Type B pancreatic cell (in vitro differentiated cells): Measurements from ENCODE around the gene PLA2G2C. TPM values are rescaled to one million over a fixed set of nuclear protein-coding genes. Genes with fewer than 3 reads are reported as not detected.

Experiments
- DNase-seq: peaks from one replicate; pipeline ENCODE4 v3.0.0; 2021; ENCODE audit warnings: mixed read lengths; ENCODE audit not compliant: unreplicated experiment; ENCODE audit errors: extremely low spot score
- H3K27ac Mint-ChIP-seq: 2 replicates; pipeline ENCODE4 v1.8.0; 2021; ENCODE audit warnings: mild to moderate bottlenecking, mixed read lengths
- H3K27me3 Mint-ChIP-seq: 2 replicates; pipeline ENCODE4 v1.8.0; 2021; ENCODE audit warnings: mixed read lengths
- H3K36me3 Mint-ChIP-seq: 2 replicates; pipeline ENCODE4 v1.8.0; 2021; ENCODE audit warnings: mixed read lengths
- H3K4me1 Mint-ChIP-seq: one replicate; pipeline ENCODE4 v1.8.0; 2021; ENCODE audit warnings: mixed read lengths; ENCODE audit not compliant: unreplicated experiment
- H3K4me3 Mint-ChIP-seq: 2 replicates; pipeline ENCODE4 v1.8.0; 2021; ENCODE audit warnings: mild to moderate bottlenecking, mixed read lengths
- H3K9me3 Mint-ChIP-seq: 2 replicates; pipeline ENCODE4 v1.8.0; 2021; ENCODE audit warnings: mixed read lengths
- CTCF ChIP-seq: fragments of 200-600 bp; sonication (generic); conservative IDR thresholded peaks from 2 replicates; pipeline ENCODE4 v1.5.0; 2021; ENCODE audit warnings: antibody characterized with exemption, mild to moderate bottlenecking
- total RNA-seq: library from RNA; stranded (reverse); gene quantifications from 2 replicates; pipeline ENCODE4 v1.2.1, GENCODE V29; 2021; ENCODE audit warnings: low replicate concordance

PLA2G2C gene
- total RNA-seq, 1 donor from 2014 or later = not detected

- H3K36me3 Mint-ChIP-seq = no peaks in the 10 kb centered on the region
- peaks cover 5% of the 10 kb centered on the region for H3K9me3 Mint-ChIP-seq
- no peak overlapping the region for H3K27ac Mint-ChIP-seq
- no peak for DNase-seq
- no peak for TF ChIP-seq CTCF
- H3K4me1 Mint-ChIP-seq = no peaks in the 10 kb centered on the region
- H3K4me3 Mint-ChIP-seq = no peak overlapping the region
- H3K27me3 Mint-ChIP-seq = peaks cover 8% of the 10 kb centered on the region
These were observed 26.3 kb downstream of the PLA2G2C start for GRCh38 chr1:20160034-20160433.

GRCh38 chr1:20158358-20159070, 27.8 kb downstream of the PLA2G2C start:
- Mint-ChIP-seq H3K27me3 (peaks cover 3% of the 10 kb centered on the region), H3K9me3 (peaks cover 4% of the 10 kb centered on the region), H3K27ac (no peak overlapping the region), H3K4me3 (no peak overlapping the region), H3K4me1 (peaks cover 6% of the 10 kb centered on the region), H3K36me3 (no peaks in the 10 kb centered on the region)
- no peak for DNase-seq
- no peak for TF ChIP-seq CTCF

GRCh38 chr1:20154301-20154831, 32.0 kb downstream of the PLA2G2C start:
- peaks cover 4% of the 10 kb centered on the region for H3K9me3 Mint-ChIP-seq
- TF ChIP-seq CTCF = no peak
- peaks cover 6% of the 10 kb centered on the region for H3K4me1 Mint-ChIP-seq
- H3K27me3 Mint-ChIP-seq = no peaks in the 10 kb centered on the region
- DNase-seq = no peak
- H3K4me3 Mint-ChIP-seq = peak overlapping the region; percentile 41
- peak overlapping the region; percentile 50 for H3K27ac Mint-ChIP-seq
- no peaks in the 10 kb centered on the region for H3K36me3 Mint-ChIP-seq

GRCh38 chr1:20153000-20153418, 33.3 kb downstream of the PLA2G2C start:
- no peak for DNase-seq
- Mint-ChIP-seq H3K9me3 (peaks cover 4% of the 10 kb centered on the region), H3K4me3 (no peak overlapping the region), H3K36me3 (no peaks in the 10 kb centered on the region), H3K27me3 (no peaks in the 10 kb centered on the region), H3K27ac (peak overlapping the region; percentile 58), H3K4me1 (peaks cover 6% of the 10 kb centered on the region)
- no peak for TF ChIP-seq CTCF

GRCh38 chr1:20152599-20152930, 33.8 kb downstream of the PLA2G2C start:
- H3K36me3 Mint-ChIP-seq = no peaks in the 10 kb centered on the region
- H3K27ac Mint-ChIP-seq = peak overlapping the region; percentile 58
- H3K9me3 Mint-ChIP-seq = peaks cover 4% of the 10 kb centered on the region
- no peak overlapping the region for H3K4me3 Mint-ChIP-seq
- peak; percentile 48 for TF ChIP-seq CTCF
- H3K4me1 Mint-ChIP-seq = peaks cover 6% of the 10 kb centered on the region
- H3K27me3 Mint-ChIP-seq = no peaks in the 10 kb centered on the region
- DNase-seq = no peak
